HG02973 (cell line): ENCODE results near the gene XPNPEP1.

ENCODE experiments used
- ATAC-seq: cut with Tn5 transposase; IDR thresholded peaks from one replicate; pipeline ENCODE4 v1.9.1; 2021; ENCODE audit warnings: moderate library complexity; ENCODE audit not compliant: unreplicated experiment

XPNPEP1 gene

DNA sequence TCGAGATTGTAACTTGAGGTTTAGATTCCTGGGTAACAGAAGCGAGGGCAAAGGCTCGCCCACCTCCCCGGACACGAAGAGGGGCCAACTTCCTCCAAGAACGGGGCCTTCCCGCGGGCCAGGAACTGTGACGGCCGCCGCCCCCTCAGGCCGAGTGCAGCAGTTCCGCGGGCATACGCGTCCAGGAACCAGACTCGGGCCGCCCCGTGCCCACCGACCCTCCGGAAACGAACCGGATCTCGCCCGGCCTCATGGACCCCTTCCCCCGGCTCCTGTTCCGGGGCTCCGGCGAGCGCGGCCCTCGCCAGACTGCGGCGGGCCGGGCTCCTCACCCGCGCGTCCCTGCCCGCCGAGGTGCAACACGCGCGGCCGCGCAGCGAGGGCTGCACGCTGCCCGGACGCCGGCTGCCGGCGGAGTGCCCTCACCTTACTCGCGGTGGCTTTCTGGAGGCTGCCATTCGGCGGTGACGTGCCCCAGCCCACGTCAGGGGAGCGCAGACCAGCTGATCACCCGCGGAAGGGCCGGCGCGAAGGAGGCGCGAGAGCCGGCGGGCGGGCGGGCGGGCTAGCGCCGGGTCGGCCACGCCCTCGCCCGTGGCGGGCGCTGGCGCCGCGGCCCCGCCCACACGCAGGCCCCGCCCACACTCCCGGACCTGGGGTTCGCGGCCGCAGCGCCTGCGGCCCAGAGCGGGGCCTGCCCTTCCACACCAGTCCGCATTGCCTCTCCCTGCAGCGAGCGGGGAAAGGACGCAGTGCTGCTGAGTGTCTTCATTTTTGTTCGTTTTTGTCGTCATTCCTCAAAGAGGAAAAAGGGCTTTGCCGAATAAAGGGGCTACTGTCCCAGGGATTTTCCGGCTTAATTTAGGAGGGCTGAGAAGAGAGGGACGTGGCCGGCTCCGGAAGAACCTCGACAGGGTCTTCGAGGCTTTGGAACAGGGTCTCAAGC, at the start of gene XPNPEP1:
Gene XPNPEP1 (minus strand): TSS at position 536 of the 946 bp plus-strand sequence. CDS start 78 bp downstream, at position 458.
- ATAC-seq: peak; percentile 93

DNA sequence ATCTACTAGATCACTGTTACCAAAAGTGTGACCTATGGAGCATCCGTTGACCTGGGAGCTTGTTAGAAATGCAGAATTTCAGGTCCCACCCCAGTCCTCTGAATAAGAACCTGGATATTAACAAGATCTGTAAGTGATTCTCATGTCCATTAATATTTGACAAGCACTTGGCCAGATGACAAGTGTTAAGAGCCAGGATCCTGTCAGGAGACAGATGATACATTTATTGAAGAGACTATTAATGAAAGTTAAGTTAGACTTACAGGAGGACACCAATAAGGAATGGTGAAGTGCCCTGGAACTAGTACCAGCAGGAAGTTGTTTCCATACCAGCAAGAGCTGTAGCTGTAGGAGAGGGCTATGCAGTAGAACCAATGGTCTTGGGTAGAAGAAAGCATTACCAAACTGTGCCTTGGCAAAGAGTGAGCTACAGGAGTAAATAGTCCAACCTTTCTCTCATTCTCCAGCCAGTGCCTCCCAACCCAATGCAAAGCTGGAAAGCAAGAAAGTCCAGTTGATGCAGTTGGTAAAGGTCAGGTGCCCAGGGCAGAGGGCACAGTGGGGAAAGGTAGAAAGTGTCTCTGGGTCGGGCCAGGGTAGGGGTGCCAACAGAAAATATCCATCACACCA, 49.2 kb upstream of the XPNPEP1 start:
- no peak for ATAC-seq

DNA sequence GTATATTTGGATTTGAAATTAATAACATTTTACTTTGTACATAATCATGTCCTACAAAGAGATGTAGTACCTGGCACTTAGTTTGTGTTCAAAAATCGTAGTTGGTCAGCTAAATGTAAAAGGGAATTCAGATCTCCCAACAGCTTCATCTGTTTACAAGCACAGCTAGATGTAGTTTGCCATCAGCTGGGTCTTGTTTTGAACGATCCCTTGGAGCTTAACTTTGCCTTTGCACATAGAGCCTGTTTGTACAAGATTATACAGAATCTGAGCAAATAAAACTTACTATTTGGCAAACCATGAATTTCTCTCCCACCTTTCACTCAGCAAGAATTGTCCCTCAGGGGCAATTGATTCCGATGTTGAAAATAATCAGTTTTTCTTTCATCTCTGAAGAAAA, 48.3 kb upstream of the XPNPEP1 start:
- no peak for ATAC-seq

GRCh38 chr10:109969760-109970346, 46.5 kb upstream of the XPNPEP1 start:
- ATAC-seq: no peak

DNA sequence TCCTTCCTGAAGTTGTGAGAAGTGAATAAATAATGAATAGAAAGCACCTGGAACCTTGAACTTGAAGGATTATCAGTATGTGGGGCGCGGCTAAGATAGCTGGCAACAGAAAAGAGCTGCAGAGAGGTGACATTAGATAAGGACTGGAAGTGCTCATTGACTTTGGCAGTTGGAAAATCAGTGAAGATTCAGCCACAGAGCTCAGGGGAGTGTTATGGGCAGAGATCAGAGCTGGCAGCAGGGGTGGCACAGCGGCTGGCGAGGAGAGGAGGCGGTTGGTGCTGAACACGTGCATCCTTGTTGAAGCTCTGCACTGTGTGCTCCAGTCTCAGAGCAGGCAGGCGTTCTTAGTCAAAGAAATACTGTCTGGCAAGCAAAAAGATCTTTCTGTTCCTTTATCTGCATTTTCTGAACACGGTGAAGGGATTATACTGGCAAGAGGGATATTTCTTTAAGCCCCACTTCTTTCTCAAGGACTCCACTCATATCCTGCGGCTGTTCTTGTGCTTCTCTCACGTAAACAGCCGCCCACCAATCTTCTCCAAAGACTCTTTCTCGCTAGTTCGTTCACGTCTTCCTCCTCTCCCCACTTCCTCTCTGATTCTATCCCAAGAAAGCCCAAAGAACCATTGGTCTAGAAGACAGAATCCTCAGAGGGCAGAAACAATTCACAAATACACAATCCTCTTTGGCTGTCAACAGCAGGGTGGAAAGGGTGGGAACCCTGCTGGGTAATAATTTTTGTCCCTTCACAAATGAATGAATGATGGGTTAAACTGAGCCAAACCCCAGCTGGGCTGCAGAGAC, 45.8 kb upstream of the XPNPEP1 start:
- ATAC-seq: no peak

- no peak for ATAC-seq
Measured at GRCh38 chr10:109967739-109968088, 44.4 kb upstream of the XPNPEP1 start.

- no peak for ATAC-seq
Measured at GRCh38 chr10:109966961-109967738, 43.8 kb upstream of the XPNPEP1 start.

- ATAC-seq: no peak
Measured at GRCh38 chr10:109964318-109964717, 41.0 kb upstream of the XPNPEP1 start.

GRCh38 chr10:109963439-109963838, 40.1 kb upstream of the XPNPEP1 start:
- ATAC-seq: no peak

- ATAC-seq: no peak
Measured at GRCh38 chr10:109962247-109962646, 38.9 kb upstream of the XPNPEP1 start.

GRCh38 chr10:109961174-109962001, 38.1 kb upstream of the XPNPEP1 start:
- ATAC-seq: no peak

DNA sequence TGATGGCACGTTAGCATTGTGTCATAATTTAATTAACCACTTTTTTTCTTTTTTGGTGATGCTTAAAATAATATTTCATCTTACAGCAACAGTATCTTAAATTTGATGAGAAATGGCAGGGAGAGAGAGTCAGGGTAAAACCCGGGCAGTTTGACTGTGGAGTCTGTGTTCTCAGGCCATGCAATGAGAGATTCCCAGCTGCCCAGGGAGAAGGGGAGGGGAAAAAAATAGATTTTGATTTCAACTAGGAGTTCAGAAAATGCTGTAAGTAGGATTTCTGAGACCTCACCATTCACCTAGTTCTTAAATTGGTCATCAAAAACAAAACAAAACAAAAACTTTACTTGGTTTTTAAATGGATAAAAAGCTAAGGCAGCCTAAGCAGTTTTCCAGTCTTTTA, 37.4 kb upstream of the XPNPEP1 start:
- ATAC-seq: no peak

- no peak for ATAC-seq
Measured at GRCh38 chr10:109959259-109960145, 36.2 kb upstream of the XPNPEP1 start.

GRCh38 chr10:109958059-109958458, 34.7 kb upstream of the XPNPEP1 start:
- no peak for ATAC-seq

DNA sequence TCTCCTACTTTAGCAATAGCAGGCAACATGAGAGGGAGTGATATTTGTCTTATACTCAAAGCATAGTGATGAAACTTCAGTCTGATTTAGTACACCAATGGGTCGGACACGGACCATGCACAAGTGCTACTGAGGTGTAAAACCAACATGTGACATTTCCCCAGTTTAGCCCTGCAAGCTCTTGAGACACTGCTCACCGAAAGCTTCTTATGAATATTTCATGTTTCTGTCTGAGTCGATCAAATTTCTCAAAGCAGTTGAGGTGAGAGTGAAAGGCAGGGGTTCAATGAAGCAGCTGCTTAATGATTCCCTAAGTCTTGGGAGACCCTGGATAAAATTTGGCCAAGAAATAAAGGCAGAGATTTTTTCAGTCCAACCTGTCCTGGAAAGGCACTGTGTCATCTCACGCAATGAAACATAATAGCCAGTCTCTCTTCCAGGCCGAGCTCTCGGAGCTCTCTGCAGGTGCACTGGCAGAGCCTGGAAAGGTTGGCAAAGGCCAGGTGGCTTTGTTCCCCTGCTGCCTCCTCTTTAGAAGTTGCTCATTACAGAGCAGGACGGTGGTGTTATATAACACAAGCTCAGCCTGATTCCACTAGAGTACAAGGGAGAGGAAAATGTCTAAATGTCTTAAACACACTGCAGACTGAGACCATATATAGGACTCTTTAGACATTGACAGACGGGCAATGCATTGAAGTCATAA, 33.9 kb upstream of the XPNPEP1 start:
- peak; percentile 97 for ATAC-seq

- peak; percentile 86 for ATAC-seq
Measured at GRCh38 chr10:109956454-109957091, 33.3 kb upstream of the XPNPEP1 start.

- no peak for ATAC-seq
Measured at GRCh38 chr10:109953766-109954165, 30.5 kb upstream of the XPNPEP1 start.
